NB4 (cell line): ENCODE results near the gene S1PR3.

ENCODE experiments used
- MYC ChIP-seq: IDR thresholded peaks from 2 replicates; pipeline ENCODE4 v1.6.1; 2011; ENCODE audit warnings: low read depth, low read length
- POLR2A ChIP-seq: IDR thresholded peaks from 2 replicates; pipeline ENCODE4 v1.6.1; 2011; ENCODE audit warnings: mild to moderate bottlenecking; ENCODE audit not compliant: insufficient read length; ENCODE audit errors: extremely low read depth
- TF ChIP-seq, protein P1 (sequence below): IDR thresholded peaks from 2 replicates; pipeline ENCODE4 v1.6.1; 2011; ENCODE audit warnings: low read depth, low read length
- TF ChIP-seq, protein P2 (sequence below): IDR thresholded peaks from one replicate; pipeline ENCODE4 v1.5.1; 2012; ENCODE audit warnings: low read depth, low read length

DNA sequence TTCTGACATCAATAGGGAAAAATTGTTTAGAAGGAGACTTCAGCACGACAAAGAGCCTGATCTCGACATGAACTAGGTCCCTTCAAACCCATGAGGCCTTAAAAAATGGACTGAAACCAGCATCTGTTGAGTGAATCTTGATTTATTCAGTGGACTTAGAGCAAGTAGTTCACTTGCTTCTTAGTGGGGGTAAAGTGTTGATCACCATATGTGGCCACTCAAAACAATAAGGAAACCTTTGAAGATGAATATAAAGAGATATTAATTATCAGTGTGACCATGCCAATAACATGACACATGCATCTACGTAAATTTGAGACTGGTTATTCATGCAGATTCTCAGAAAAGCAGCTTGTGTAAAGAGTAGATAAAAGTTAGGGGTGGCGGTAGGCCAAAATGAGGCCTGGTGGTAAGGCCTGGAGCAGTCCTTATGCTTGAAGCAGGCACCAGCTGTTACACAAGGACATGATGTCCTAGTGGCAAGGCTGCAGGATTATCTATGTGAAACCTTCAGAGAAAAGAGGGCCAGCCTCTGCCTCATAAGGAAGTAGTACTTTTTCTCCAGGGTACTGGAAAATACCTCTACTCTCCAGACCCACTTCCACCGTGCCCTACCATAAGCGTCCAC is 61.3 kb downstream of the S1PR3 start:
- TF ChIP-seq, protein P1, sequence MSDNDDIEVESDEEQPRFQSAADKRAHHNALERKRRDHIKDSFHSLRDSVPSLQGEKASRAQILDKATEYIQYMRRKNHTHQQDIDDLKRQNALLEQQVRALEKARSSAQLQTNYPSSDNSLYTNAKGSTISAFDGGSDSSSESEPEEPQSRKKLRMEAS, result no peak
- TF ChIP-seq, protein P2, sequence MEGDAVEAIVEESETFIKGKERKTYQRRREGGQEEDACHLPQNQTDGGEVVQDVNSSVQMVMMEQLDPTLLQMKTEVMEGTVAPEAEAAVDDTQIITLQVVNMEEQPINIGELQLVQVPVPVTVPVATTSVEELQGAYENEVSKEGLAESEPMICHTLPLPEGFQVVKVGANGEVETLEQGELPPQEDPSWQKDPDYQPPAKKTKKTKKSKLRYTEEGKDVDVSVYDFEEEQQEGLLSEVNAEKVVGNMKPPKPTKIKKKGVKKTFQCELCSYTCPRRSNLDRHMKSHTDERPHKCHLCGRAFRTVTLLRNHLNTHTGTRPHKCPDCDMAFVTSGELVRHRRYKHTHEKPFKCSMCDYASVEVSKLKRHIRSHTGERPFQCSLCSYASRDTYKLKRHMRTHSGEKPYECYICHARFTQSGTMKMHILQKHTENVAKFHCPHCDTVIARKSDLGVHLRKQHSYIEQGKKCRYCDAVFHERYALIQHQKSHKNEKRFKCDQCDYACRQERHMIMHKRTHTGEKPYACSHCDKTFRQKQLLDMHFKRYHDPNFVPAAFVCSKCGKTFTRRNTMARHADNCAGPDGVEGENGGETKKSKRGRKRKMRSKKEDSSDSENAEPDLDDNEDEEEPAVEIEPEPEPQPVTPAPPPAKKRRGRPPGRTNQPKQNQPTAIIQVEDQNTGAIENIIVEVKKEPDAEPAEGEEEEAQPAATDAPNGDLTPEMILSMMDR, result no peak
- no peak for TF ChIP-seq POLR2A
- TF ChIP-seq MYC, result no peak
